ENCODE results near the gene ARHGAP29. TPM values are rescaled to one million over a fixed set of nuclear protein-coding genes. Genes with fewer than 3 reads are reported as not detected.

The ARHGAP29 gene, protein sequence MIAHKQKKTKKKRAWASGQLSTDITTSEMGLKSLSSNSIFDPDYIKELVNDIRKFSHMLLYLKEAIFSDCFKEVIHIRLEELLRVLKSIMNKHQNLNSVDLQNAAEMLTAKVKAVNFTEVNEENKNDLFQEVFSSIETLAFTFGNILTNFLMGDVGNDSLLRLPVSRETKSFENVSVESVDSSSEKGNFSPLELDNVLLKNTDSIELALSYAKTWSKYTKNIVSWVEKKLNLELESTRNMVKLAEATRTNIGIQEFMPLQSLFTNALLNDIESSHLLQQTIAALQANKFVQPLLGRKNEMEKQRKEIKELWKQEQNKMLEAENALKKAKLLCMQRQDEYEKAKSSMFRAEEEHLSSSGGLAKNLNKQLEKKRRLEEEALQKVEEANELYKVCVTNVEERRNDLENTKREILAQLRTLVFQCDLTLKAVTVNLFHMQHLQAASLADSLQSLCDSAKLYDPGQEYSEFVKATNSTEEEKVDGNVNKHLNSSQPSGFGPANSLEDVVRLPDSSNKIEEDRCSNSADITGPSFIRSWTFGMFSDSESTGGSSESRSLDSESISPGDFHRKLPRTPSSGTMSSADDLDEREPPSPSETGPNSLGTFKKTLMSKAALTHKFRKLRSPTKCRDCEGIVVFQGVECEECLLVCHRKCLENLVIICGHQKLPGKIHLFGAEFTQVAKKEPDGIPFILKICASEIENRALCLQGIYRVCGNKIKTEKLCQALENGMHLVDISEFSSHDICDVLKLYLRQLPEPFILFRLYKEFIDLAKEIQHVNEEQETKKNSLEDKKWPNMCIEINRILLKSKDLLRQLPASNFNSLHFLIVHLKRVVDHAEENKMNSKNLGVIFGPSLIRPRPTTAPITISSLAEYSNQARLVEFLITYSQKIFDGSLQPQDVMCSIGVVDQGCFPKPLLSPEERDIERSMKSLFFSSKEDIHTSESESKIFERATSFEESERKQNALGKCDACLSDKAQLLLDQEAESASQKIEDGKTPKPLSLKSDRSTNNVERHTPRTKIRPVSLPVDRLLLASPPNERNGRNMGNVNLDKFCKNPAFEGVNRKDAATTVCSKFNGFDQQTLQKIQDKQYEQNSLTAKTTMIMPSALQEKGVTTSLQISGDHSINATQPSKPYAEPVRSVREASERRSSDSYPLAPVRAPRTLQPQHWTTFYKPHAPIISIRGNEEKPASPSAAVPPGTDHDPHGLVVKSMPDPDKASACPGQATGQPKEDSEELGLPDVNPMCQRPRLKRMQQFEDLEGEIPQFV
- total RNA-seq (not detected), polyA plus RNA-seq (not detected)

DNA sequence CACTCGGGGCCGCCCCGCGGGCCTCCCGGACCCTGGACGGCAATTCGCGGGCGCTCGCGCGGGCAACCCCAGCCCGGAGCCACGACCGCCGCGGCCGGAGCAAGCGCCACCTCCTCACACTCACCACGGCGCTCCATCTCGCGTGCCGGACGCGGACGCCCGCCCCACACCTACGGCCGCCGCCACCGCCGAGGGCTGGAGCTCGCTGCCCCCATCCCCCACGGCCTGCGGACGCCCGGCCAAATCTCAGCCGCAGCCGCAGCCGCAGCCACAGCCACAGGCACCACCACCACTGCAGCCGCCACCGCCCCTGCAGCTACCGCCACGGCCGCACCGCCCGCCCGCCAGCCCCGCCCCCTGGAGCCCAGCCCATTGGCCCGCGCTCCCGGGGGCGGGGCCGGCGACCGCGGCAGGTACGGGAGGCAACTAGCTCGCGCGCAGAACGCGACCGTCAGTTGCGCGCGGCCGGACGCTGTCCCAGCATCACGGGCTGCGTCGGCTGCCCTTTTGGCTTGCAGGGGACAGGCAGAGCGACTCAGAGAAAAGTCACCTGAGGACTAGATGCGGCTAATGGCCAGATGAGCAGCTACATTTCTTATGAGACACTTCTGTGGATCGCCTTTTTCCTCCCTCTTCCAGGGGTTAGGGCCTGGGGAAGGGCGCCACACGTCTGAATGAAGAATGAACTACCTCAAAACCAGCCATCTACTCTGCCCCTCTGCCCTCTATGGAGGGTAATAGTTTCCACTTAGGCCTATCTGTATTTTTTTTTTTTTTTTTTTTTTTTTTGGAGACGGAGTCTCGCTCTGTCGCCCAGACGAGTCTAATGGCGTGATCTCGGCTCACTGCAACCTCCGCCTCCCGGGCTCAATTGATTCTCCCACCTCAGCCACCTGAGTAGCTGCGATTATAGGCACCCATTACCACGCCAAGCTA is at the start of gene ARHGAP29:
ARHGAP29 (minus strand) TSS at position 294 of the 936 bp plus-strand sequence. CDS start 5,973 bp downstream, outside the sequence.
- H3K4me1 Mint-ChIP-seq, result peaks cover 12 to 23% (median 15%) of the 10 kb centered on the region in 3 donors
- Histone ChIP-seq H3K9me3 (ENCODE audit: low read length) (no peaks in the 10 kb centered on the region), H3K4me3 (ENCODE audit: low read length) (no peak within 1 kb of the TSS), H3K27me3 (ENCODE audit: insufficient read depth, low read length, poor library complexity, severe bottlenecking) (peaks cover 25% of the 10 kb centered on the region), H3K27ac (ENCODE audit: low read depth, low read length) (no peak within 1 kb of the TSS), H3K4me1 (ENCODE audit: insufficient read depth, low read length) (no peaks in the 10 kb centered on the region), H3K36me3 (ENCODE audit: insufficient read depth, low read length) (no peaks in the 10 kb centered on the region)
- H3K9me3 Mint-ChIP-seq, result peaks cover 8 to 23% (median 17%) of the 10 kb centered on the region in 5 donors
- H3K27me3 Mint-ChIP-seq, result peaks cover 57 to 78% of the 10 kb centered on the region in 2 donors
- ChIA-PET POLR2A (no interaction called here), CTCF (interaction anchor here (0.7 kb wide), 1 partner anchor 317 kb away, joined by 5 read pairs; no protein-coding TSS in a partner anchor)
- H3K4me3 Mint-ChIP-seq, result peak within 1 kb of the TSS in 6 of 7 donors; percentile 51 to 80 (median 60)
- H3K36me3 Mint-ChIP-seq, result peaks cover 0 to 5% (median 0%) of the 10 kb centered on the region in 3 donors
- peak in 2 of 5 donors; percentile 10 to 25 for DNase-seq
- H3K27ac Mint-ChIP-seq, result no peak within 1 kb of the TSS

GRCh38 chr1:94286864-94287437 is 49.6 kb upstream of the ARHGAP29 start:
- Mint-ChIP-seq H3K27ac (no peak overlapping the region), H3K4me1 (no peaks in the 10 kb centered on the region), H3K36me3 (no peaks in the 10 kb centered on the region), H3K27me3 (peaks cover 12 to 37% of the 10 kb centered on the region in 2 donors), H3K9me3 (peaks cover 0 to 2% (median 0%) of the 10 kb centered on the region in 5 donors), H3K4me3 (no peak overlapping the region)
- Histone ChIP-seq H3K27me3 (ENCODE audit: insufficient read depth, low read length, poor library complexity, severe bottlenecking) (no peaks in the 10 kb centered on the region), H3K27ac (ENCODE audit: low read depth, low read length) (no peak overlapping the region), H3K36me3 (ENCODE audit: insufficient read depth, low read length) (no peaks in the 10 kb centered on the region), H3K9me3 (ENCODE audit: low read length) (no peaks in the 10 kb centered on the region), H3K4me1 (ENCODE audit: insufficient read depth, low read length) (no peaks in the 10 kb centered on the region), H3K4me3 (ENCODE audit: low read length) (no peak overlapping the region)
- no peak for DNase-seq
- CTCF ChIA-PET, result no interaction called here
- POLR2A ChIA-PET, result no interaction called here

GRCh38 chr1:94285031-94285654 is 47.8 kb upstream of the ARHGAP29 start:
- peaks cover 0 to 2% (median 0%) of the 10 kb centered on the region in 5 donors for H3K9me3 Mint-ChIP-seq
- no peaks in the 10 kb centered on the region for H3K4me1 ChIP-seq (ENCODE audit: insufficient read depth, low read length)
- H3K4me3 Mint-ChIP-seq, result no peak overlapping the region
- CTCF ChIA-PET, result no interaction called here
- no peaks in the 10 kb centered on the region for H3K27me3 ChIP-seq (ENCODE audit: insufficient read depth, low read length, poor library complexity, severe bottlenecking)
- peaks cover 6 to 30% of the 10 kb centered on the region in 2 donors for H3K27me3 Mint-ChIP-seq
- H3K27ac Mint-ChIP-seq, result no peak overlapping the region
- no peak for DNase-seq
- H3K4me1 Mint-ChIP-seq, result no peaks in the 10 kb centered on the region
- H3K9me3 ChIP-seq (ENCODE audit: low read length), result no peaks in the 10 kb centered on the region
- H3K4me3 ChIP-seq (ENCODE audit: low read length), result no peak overlapping the region
- POLR2A ChIA-PET, result no interaction called here
- no peaks in the 10 kb centered on the region for H3K36me3 ChIP-seq (ENCODE audit: insufficient read depth, low read length)
- no peak overlapping the region for H3K27ac ChIP-seq (ENCODE audit: low read depth, low read length)
- no peaks in the 10 kb centered on the region for H3K36me3 Mint-ChIP-seq

DNA sequence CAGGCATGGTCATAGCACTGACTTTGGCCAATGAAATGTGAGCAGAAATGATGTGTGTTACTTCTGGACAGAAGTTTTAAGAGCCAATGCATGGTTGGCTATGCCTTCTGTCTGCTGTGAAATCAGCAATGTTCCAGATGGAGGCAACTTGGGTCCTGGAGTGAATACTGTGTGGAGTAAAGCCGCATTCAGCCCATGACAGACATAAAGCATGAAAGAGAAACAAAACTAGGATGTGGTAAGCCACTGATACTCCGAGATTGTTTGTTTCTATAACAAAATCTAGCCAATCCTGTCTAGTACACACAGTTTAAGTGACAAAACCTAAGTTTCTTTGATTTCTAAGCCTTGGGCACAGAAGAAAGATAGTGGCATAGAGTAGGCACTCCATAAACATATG is 47.1 kb upstream of the ARHGAP29 start:
- H3K27ac ChIP-seq (ENCODE audit: low read depth, low read length), result no peak overlapping the region
- ChIA-PET POLR2A (no interaction called here), CTCF (no interaction called here)
- peaks cover 8 to 28% of the 10 kb centered on the region in 2 donors for H3K27me3 Mint-ChIP-seq
- peaks cover 0 to 4% (median 0%) of the 10 kb centered on the region in 5 donors for H3K9me3 Mint-ChIP-seq
- no peaks in the 10 kb centered on the region for H3K4me1 ChIP-seq (ENCODE audit: insufficient read depth, low read length)
- no peaks in the 10 kb centered on the region for H3K36me3 ChIP-seq (ENCODE audit: insufficient read depth, low read length)
- H3K4me3 Mint-ChIP-seq, result no peak overlapping the region
- no peak for DNase-seq
- H3K4me3 ChIP-seq (ENCODE audit: low read length), result no peak overlapping the region
- H3K27me3 ChIP-seq (ENCODE audit: insufficient read depth, low read length, poor library complexity, severe bottlenecking), result no peaks in the 10 kb centered on the region
- no peaks in the 10 kb centered on the region for H3K4me1 Mint-ChIP-seq
- no peak overlapping the region for H3K27ac Mint-ChIP-seq
- no peaks in the 10 kb centered on the region for H3K36me3 Mint-ChIP-seq
- H3K9me3 ChIP-seq (ENCODE audit: low read length), result no peaks in the 10 kb centered on the region

- POLR2A ChIA-PET, result no interaction called here
These were observed 46.1 kb upstream of the ARHGAP29 start for GRCh38 chr1:94283462-94283861.

DNA sequence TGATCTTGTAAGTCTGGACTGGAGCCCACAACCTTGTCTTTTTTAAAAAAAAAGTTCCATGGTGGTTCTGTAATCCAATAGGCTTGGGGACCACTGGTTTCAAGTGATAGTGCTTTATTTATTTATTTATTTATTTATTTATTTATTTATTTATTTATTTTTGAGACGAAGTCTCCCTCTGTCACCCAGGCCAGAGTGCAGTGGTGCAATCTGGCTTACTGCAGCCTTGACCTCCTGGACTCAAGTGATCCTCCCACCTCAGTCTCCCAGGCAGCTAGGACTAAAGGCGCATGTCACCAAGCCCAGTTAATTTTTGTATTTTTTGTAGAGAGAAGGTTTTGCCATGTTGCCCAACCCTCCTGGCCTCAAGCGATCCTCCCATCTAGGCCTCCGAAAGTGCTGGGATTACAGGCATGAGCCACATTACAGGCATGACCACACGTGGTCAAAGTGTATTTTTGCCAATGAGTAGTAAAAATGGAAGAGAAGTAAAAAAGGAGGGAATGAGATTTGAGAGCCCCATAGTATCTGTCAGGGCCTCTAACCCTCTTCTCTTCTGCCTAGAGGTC is 44.8 kb upstream of the ARHGAP29 start:
- Histone ChIP-seq H3K36me3 (ENCODE audit: insufficient read depth, low read length) (no peaks in the 10 kb centered on the region), H3K27ac (ENCODE audit: low read depth, low read length) (no peak overlapping the region), H3K27me3 (ENCODE audit: insufficient read depth, low read length, poor library complexity, severe bottlenecking) (no peaks in the 10 kb centered on the region), H3K4me1 (ENCODE audit: insufficient read depth, low read length) (no peaks in the 10 kb centered on the region), H3K9me3 (ENCODE audit: low read length) (no peaks in the 10 kb centered on the region), H3K4me3 (ENCODE audit: low read length) (no peak overlapping the region)
- Mint-ChIP-seq H3K4me3 (no peak overlapping the region), H3K9me3 (peaks cover 0 to 2% (median 0%) of the 10 kb centered on the region in 5 donors), H3K4me1 (no peaks in the 10 kb centered on the region), H3K27me3 (peaks cover 6 to 21% of the 10 kb centered on the region in 2 donors), H3K27ac (no peak overlapping the region), H3K36me3 (no peaks in the 10 kb centered on the region)
- CTCF ChIA-PET, result no interaction called here
- no peak for DNase-seq
- POLR2A ChIA-PET, result no interaction called here

More at GRCh38 chr1:94283462-94283861, 46.1 kb upstream of the ARHGAP29 start:
- H3K4me3 ChIP-seq (ENCODE audit: low read length), result no peak overlapping the region
- H3K36me3 ChIP-seq (ENCODE audit: insufficient read depth, low read length), result no peaks in the 10 kb centered on the region
- no peaks in the 10 kb centered on the region for H3K27me3 ChIP-seq (ENCODE audit: insufficient read depth, low read length, poor library complexity, severe bottlenecking)
- no peaks in the 10 kb centered on the region for H3K36me3 Mint-ChIP-seq
- H3K27me3 Mint-ChIP-seq, result peaks cover 6 to 21% of the 10 kb centered on the region in 2 donors
- CTCF ChIA-PET, result no interaction called here
- H3K27ac ChIP-seq (ENCODE audit: low read depth, low read length), result no peak overlapping the region
- no peak overlapping the region for H3K27ac Mint-ChIP-seq
- no peaks in the 10 kb centered on the region for H3K9me3 ChIP-seq (ENCODE audit: low read length)
- H3K4me3 Mint-ChIP-seq, result no peak overlapping the region
- no peak for DNase-seq
- H3K4me1 ChIP-seq (ENCODE audit: insufficient read depth, low read length), result no peaks in the 10 kb centered on the region
- H3K4me1 Mint-ChIP-seq, result no peaks in the 10 kb centered on the region
- peaks cover 0 to 4% (median 0%) of the 10 kb centered on the region in 5 donors for H3K9me3 Mint-ChIP-seq

Measured in CD8-positive, alpha-beta memory T cell (primary cell).